Measurements from ENCODE around the gene TMPRSS12.
"Not testable (repeated sequence)": the region's sequence is repeated elsewhere in the genome, so short reads cannot be mapped to it uniquely, and the experiment has no call there.

The TMPRSS12 gene

DNA sequence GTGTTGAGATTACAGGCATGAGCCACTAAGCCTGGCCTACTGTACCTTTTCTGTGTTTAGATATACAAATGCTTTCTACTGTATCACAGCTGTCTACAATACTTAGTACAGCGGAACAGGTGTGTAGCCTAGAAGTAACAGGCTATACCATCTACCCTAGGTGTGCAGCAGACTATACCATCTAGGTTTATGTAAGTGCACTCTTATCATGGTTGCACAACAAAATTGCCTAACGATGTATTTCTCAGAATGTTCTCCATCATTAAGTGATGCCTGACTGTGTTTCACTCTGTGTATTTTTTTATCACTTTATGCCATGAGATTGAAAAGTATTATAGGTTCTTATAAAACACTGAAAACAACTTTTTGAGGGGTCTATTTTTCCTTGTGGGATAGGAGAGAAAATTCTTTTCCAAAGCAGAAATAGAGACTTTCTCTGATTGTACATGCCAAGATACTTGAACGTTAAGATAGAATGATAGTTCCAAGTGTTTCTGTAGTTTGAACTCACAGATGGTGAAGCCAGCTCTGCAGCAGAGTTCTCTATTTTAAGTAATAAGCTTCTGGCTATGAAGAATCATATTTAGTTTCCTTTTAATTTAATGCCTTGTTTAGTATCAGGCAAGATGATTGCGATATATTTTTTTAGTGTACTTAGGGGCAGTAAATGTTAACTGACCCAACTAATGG lies 17.0 kb downstream of the TMPRSS12 start:
- Histone ChIP-seq H3K4me2 (ENCODE audit: low read length) (no peak overlapping the region), H3K9ac (ENCODE audit: low read length) (no peak overlapping the region), H3K36me3 (ENCODE audit: insufficient read depth, low read length) (no peaks in the 10 kb centered on the region; the same call in 1 of the 2 replicates), H3K4me3 (ENCODE audit: low read depth, low read length, poor library complexity, severe bottlenecking) (no peak overlapping the region), H3K9me2 (ENCODE audit: low read depth, low read length) (no peaks in the 10 kb centered on the region), H3K27ac (ENCODE audit: low read depth, low read length, poor library complexity, severe bottlenecking) (no peak overlapping the region), H3K4me1 (ENCODE audit: insufficient read depth, low read length, severe bottlenecking) (peaks cover 4% of the 10 kb centered on the region), H3K79me2 (ENCODE audit: insufficient read depth, low read length) (no peaks in the 10 kb centered on the region), H3K27me3 (ENCODE audit: insufficient read depth, low read length) (no peaks in the 10 kb centered on the region), H3K9me3 (ENCODE audit: low read length) (no peaks in the 10 kb centered on the region), H4K20me1 (ENCODE audit: insufficient read depth, low read length) (no peaks in the 10 kb centered on the region), H3F3A (ENCODE audit: insufficient read depth, low read length) (no peaks in the 10 kb centered on the region), H2AFZ (ENCODE audit: low read length) (no peak overlapping the region)
- TF ChIP-seq, protein P1, sequence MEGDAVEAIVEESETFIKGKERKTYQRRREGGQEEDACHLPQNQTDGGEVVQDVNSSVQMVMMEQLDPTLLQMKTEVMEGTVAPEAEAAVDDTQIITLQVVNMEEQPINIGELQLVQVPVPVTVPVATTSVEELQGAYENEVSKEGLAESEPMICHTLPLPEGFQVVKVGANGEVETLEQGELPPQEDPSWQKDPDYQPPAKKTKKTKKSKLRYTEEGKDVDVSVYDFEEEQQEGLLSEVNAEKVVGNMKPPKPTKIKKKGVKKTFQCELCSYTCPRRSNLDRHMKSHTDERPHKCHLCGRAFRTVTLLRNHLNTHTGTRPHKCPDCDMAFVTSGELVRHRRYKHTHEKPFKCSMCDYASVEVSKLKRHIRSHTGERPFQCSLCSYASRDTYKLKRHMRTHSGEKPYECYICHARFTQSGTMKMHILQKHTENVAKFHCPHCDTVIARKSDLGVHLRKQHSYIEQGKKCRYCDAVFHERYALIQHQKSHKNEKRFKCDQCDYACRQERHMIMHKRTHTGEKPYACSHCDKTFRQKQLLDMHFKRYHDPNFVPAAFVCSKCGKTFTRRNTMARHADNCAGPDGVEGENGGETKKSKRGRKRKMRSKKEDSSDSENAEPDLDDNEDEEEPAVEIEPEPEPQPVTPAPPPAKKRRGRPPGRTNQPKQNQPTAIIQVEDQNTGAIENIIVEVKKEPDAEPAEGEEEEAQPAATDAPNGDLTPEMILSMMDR (IDR thresholded peaks at IDR 0.05; ENCODE audit: low read length), result no peak
- TF ChIP-seq EZH2 (IDR thresholded peaks at IDR 0.05; ENCODE audit: borderline replicate concordance, low read length), result no peak

DNA sequence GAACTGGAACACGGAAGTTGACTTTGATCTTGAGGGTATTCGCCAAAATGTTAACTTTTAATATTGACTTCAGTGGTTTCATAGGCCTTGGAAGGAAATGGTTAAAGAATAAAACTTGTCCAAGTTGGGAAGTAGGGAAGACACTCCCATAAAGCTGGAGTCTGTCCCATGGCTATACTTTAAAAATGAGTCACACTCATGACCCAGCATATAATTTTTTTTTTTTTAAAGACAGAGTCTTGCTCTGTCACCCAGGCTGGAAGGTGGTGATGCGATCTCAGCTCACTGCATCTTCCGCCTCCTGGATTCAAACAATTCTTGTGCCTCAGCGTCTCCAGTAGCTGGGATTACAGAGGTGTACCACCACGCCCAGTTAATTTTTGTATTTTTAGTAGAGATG lies 19.6 kb downstream of the TMPRSS12 start:
- Histone ChIP-seq H3K4me3 (ENCODE audit: low read depth, low read length, poor library complexity, severe bottlenecking) (no peak overlapping the region), H3K4me2 (ENCODE audit: low read length) (no peak overlapping the region), H3K9ac (ENCODE audit: low read length) (no peak overlapping the region), H3F3A (ENCODE audit: insufficient read depth, low read length) (no peaks in the 10 kb centered on the region), H3K4me1 (ENCODE audit: insufficient read depth, low read length, severe bottlenecking) (peaks cover 4% of the 10 kb centered on the region), H3K27ac (ENCODE audit: low read depth, low read length, poor library complexity, severe bottlenecking) (no peak overlapping the region), H3K36me3 (ENCODE audit: insufficient read depth, low read length) (no peaks in the 10 kb centered on the region), H3K79me2 (ENCODE audit: insufficient read depth, low read length) (no peaks in the 10 kb centered on the region), H2AFZ (ENCODE audit: low read length) (no peak overlapping the region), H3K9me3 (ENCODE audit: low read length) (peaks cover 4% of the 10 kb centered on the region; the same call in 1 of the 2 replicates), H3K27me3 (ENCODE audit: insufficient read depth, low read length) (no peaks in the 10 kb centered on the region), H4K20me1 (ENCODE audit: insufficient read depth, low read length) (no peaks in the 10 kb centered on the region), H3K9me2 (ENCODE audit: low read depth, low read length) (no peaks in the 10 kb centered on the region)
- TF ChIP-seq, protein P1 (IDR thresholded peaks at IDR 0.05; ENCODE audit: low read length), result no peak
- no peak for TF ChIP-seq EZH2 (IDR thresholded peaks at IDR 0.05; ENCODE audit: borderline replicate concordance, low read length)

DNA sequence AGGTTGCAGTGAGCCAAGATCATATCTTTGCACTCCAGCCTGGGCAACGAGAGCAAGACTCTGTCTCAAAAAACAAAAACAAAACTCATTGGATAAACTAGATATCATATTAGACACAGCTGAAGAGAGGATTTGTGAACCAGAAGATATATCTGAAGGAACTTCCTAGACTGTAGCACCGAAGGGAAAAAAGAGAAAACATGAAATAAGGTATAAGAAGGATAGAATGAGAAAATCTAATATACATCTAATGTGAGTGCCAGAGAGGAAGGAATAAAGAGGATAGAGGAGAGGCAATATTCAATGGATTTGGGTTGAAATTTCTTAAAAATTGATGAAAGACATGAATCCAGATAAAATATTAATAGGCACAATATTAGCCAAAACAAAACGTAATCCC lies 22.5 kb downstream of the TMPRSS12 start:
- Histone ChIP-seq H3K27me3 (ENCODE audit: insufficient read depth, low read length) (no peaks in the 10 kb centered on the region), H3F3A (ENCODE audit: insufficient read depth, low read length) (no peaks in the 10 kb centered on the region), H3K9me3 (ENCODE audit: low read length) (peaks cover 4% of the 10 kb centered on the region; the same call in 1 of the 2 replicates), H3K4me3 (ENCODE audit: low read depth, low read length, poor library complexity, severe bottlenecking) (no peak overlapping the region), H3K36me3 (ENCODE audit: insufficient read depth, low read length) (no peaks in the 10 kb centered on the region), H3K79me2 (ENCODE audit: insufficient read depth, low read length) (no peaks in the 10 kb centered on the region), H3K27ac (ENCODE audit: low read depth, low read length, poor library complexity, severe bottlenecking) (no peak overlapping the region), H3K9me2 (ENCODE audit: low read depth, low read length) (no peaks in the 10 kb centered on the region), H3K4me2 (ENCODE audit: low read length) (no peak overlapping the region), H3K4me1 (ENCODE audit: insufficient read depth, low read length, severe bottlenecking) (peaks cover 4% of the 10 kb centered on the region), H3K9ac (ENCODE audit: low read length) (no peak overlapping the region), H2AFZ (ENCODE audit: low read length) (no peak overlapping the region), H4K20me1 (ENCODE audit: insufficient read depth, low read length) (no peaks in the 10 kb centered on the region)
- TF ChIP-seq, protein P1 (IDR thresholded peaks at IDR 0.05; ENCODE audit: low read length), result no peak
- no peak for TF ChIP-seq EZH2 (IDR thresholded peaks at IDR 0.05; ENCODE audit: borderline replicate concordance, low read length)

DNA sequence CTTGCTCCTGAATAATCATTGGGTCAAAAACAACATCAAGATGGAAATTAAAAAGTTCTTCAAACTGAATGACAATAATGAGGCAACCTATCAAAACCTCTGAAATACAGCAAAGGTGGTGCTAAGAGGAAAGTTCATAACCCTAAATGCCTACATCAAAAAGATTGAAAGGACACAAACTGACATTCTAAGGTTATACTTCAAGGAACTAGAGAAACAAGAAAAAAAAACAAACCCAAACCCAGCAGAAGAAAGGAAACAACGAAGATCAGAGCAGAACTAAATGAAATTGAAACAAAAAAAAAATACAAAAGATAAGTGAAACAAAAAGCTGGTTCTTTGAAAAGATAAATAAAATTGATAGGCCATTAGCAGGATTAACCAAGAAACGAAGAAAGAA lies 26.2 kb downstream of the TMPRSS12 start:
- not testable (repeated sequence) for H3K27ac ChIP-seq (ENCODE audit: low read depth, low read length, poor library complexity, severe bottlenecking); H3K4me3 ChIP-seq (ENCODE audit: low read depth, low read length, poor library complexity, severe bottlenecking); H3K4me2 ChIP-seq (ENCODE audit: low read length); H3K9me2 ChIP-seq (ENCODE audit: low read depth, low read length); H3K9me3 ChIP-seq (ENCODE audit: low read length); H3K79me2 ChIP-seq (ENCODE audit: insufficient read depth, low read length); H3F3A ChIP-seq (ENCODE audit: insufficient read depth, low read length); H4K20me1 ChIP-seq (ENCODE audit: insufficient read depth, low read length); H3K36me3 ChIP-seq (ENCODE audit: insufficient read depth, low read length); H2AFZ ChIP-seq (ENCODE audit: low read length); H3K27me3 ChIP-seq (ENCODE audit: insufficient read depth, low read length); H3K9ac ChIP-seq (ENCODE audit: low read length); H3K4me1 ChIP-seq (ENCODE audit: insufficient read depth, low read length, severe bottlenecking)

Measured in OCI-LY1 (cell line).